Fibroblast of lung (primary cell): ENCODE results near the gene TRIM46. TPM values are rescaled to one million over a fixed set of nuclear protein-coding genes. Genes with fewer than 3 reads are reported as not detected.

Experiments used
- DNase-seq, 2 donors: peaks; one replicate each; pipeline versions ENCODE4 v3.0.0 to v3.0.0-alpha.2; 2010; ENCODE audit warnings: low read depth in 2 of 2
- H2AFZ ChIP-seq: 2 replicates; pipeline ENCODE4 v1.5.1; 2012; ENCODE audit warnings: low read length, control low read depth, inconsistent platforms
- H3K27ac ChIP-seq: 2 replicates; pipeline ENCODE4 v1.5.1; 2011; ENCODE audit warnings: low read length, control low read depth; ENCODE audit not compliant: insufficient read depth
- H3K27me3 ChIP-seq: 2 replicates; pipeline ENCODE4 v1.5.1; 2011; ENCODE audit warnings: mild to moderate bottlenecking, low read length; ENCODE audit not compliant: control insufficient read depth, insufficient read depth
- H3K36me3 ChIP-seq: 2 replicates; pipeline ENCODE4 v1.5.1; 2011; ENCODE audit warnings: low read length; ENCODE audit not compliant: control insufficient read depth, insufficient read depth
- H3K4me1 ChIP-seq: 2 replicates; pipeline ENCODE4 v1.5.1; 2011; ENCODE audit warnings: low read length; ENCODE audit not compliant: control insufficient read depth, insufficient read depth; ENCODE audit errors: extremely low read depth
- H3K4me2 ChIP-seq: 2 replicates; pipeline ENCODE4 v1.5.1; 2011; ENCODE audit warnings: low read length, control low read depth; ENCODE audit not compliant: insufficient read depth; ENCODE audit errors: extremely low read depth
- H3K4me3 ChIP-seq, 4 experiments: fragments of 200-600 bp in 1 of 4; sonication (generic) in 1 of 4; replicated peaks in 1 of 4; 2 replicates each; pipeline ENCODE4 v1.5.1; 2011 to 2016; ENCODE audit warnings: low read length in 4 of 4, low read depth in 3 of 4, mild to moderate bottlenecking in 3 of 4, control low read depth in 2 of 4, inconsistent platforms in 1 of 4, mixed read lengths in 1 of 4; ENCODE audit not compliant: insufficient read depth in 1 of 4; ENCODE audit errors: control extremely low read depth in 1 of 4
- H3K79me2 ChIP-seq: 2 replicates; pipeline ENCODE4 v1.5.1; 2012; ENCODE audit warnings: mild to moderate bottlenecking, low read length, inconsistent platforms; ENCODE audit not compliant: control insufficient read depth, insufficient read depth
- H3K9ac ChIP-seq: 2 replicates; pipeline ENCODE4 v1.5.1; 2011; ENCODE audit warnings: mild to moderate bottlenecking, low read length, control low read depth; ENCODE audit not compliant: insufficient read depth
- H3K9me3 ChIP-seq: 2 replicates; pipeline ENCODE4 v1.5.1; 2012; ENCODE audit warnings: low read depth, low read length; ENCODE audit not compliant: control insufficient read depth, insufficient read depth
- H4K20me1 ChIP-seq: 2 replicates; pipeline ENCODE4 v1.5.1; 2011; ENCODE audit warnings: low read length; ENCODE audit not compliant: control insufficient read depth, insufficient read depth; ENCODE audit errors: extremely low read depth
- CTCF ChIP-seq, 2 donors: IDR thresholded peaks in 1 of 2; conservative IDR thresholded peaks in 1 of 2; 1 replicate in 1 of 2; 2 replicates in 1 of 2; pipeline ENCODE4 v1.5.1; 2011 to 2012; ENCODE audit warnings: low read length in 2 of 2, control low read depth in 1 of 2, inconsistent platforms in 1 of 2, low read depth in 1 of 2, mild to moderate bottlenecking in 1 of 2
- EZH2 ChIP-seq: IDR thresholded peaks from 2 replicates; pipeline ENCODE4 v1.5.1; 2012; ENCODE audit warnings: low read length, control low read depth, mild to moderate bottlenecking; ENCODE audit errors: missing control alignments
- polyA plus RNA-seq, 2 donors: library from polyadenylated mRNA; depleted of rRNA in 1 of 2; stranded (reverse) in 1 of 2; unstranded in 1 of 2; fragments of >200 nt; gene quantifications; 2 replicates each; pipeline ENCODE4 v1.2.1, GENCODE V29; 2011 to 2012; ENCODE audit warnings: missing spikeins in 1 of 2
- total RNA-seq: library from RNA; depleted of rRNA; stranded (reverse); fragments of >200 nt; gene quantifications from 2 replicates; pipeline ENCODE4 v1.2.1, GENCODE V29; 2014

TRIM46 gene
- total and polyA plus RNA-seq, 2 donors (not counting 1 experiment from before 2014, with no cell fraction given): 1.9 to 4.0 TPM

- DNase-seq: no peak
- no peak overlapping the region for H3K9ac ChIP-seq
- H3K79me2 ChIP-seq: no peaks in the 10 kb centered on the region
- TF ChIP-seq CTCF (conservative IDR thresholded peaks at IDR 0.05 in 1 of 2, IDR thresholded peaks at IDR 0.05 in 1 of 2; ENCODE audit: low read depth in 1 of 2, low read length in 2 of 2) (no peak), EZH2 (no peak)
- H3K27ac ChIP-seq: no peak overlapping the region
- no peak overlapping the region for H3K4me3 ChIP-seq
- H2AFZ ChIP-seq: no peak overlapping the region
- no peaks in the 10 kb centered on the region for H3K4me1 ChIP-seq
- H3K27me3 ChIP-seq: no peaks in the 10 kb centered on the region
- H3K36me3 ChIP-seq: peaks cover 18% of the 10 kb centered on the region
- no peaks in the 10 kb centered on the region for H4K20me1 ChIP-seq
- H3K4me2 ChIP-seq: no peak overlapping the region
- no peaks in the 10 kb centered on the region for H3K9me3 ChIP-seq
Measured at GRCh38 chr1:155182052-155182550, 8.5 kb downstream of the TRIM46 start.

GRCh38 chr1:155183775-155184221 lies 10.1 kb downstream of the TRIM46 start:
- Histone ChIP-seq H3K9ac (no peak overlapping the region), H3K27me3 (no peaks in the 10 kb centered on the region), H3K4me3 (no peak overlapping the region), H4K20me1 (no peaks in the 10 kb centered on the region), H3K4me1 (no peaks in the 10 kb centered on the region), H3K79me2 (no peaks in the 10 kb centered on the region), H3K9me3 (no peaks in the 10 kb centered on the region), H3K36me3 (peaks cover 11% of the 10 kb centered on the region), H2AFZ (no peak overlapping the region), H3K27ac (no peak overlapping the region), H3K4me2 (no peak overlapping the region)
- DNase-seq: no peak
- TF ChIP-seq EZH2 (no peak), CTCF (conservative IDR thresholded peaks at IDR 0.05 in 1 of 2, IDR thresholded peaks at IDR 0.05 in 1 of 2; ENCODE audit: low read depth in 1 of 2, low read length in 2 of 2) (no peak)

- TF ChIP-seq EZH2: no peak
- no peak for TF ChIP-seq CTCF (conservative IDR thresholded peaks at IDR 0.05 in 1 of 2, IDR thresholded peaks at IDR 0.05 in 1 of 2; ENCODE audit: low read depth in 1 of 2, low read length in 2 of 2)
- no peak overlapping the region for H3K27ac ChIP-seq
- H3K4me3 ChIP-seq: no peak overlapping the region
- no peak for DNase-seq
- no peaks in the 10 kb centered on the region for H4K20me1 ChIP-seq
- peaks cover 9% of the 10 kb centered on the region for H3K36me3 ChIP-seq
- no peak overlapping the region for H3K4me2 ChIP-seq
- H2AFZ ChIP-seq: no peak overlapping the region
- H3K9ac ChIP-seq: no peak overlapping the region
- no peaks in the 10 kb centered on the region for H3K79me2 ChIP-seq
- H3K9me3 ChIP-seq: no peaks in the 10 kb centered on the region
- no peaks in the 10 kb centered on the region for H3K27me3 ChIP-seq
- H3K4me1 ChIP-seq: no peaks in the 10 kb centered on the region
Measured at GRCh38 chr1:155184351-155184811, 10.7 kb downstream of the TRIM46 start.
